NCI-H524 (cell line): ENCODE results near the gene TIMP2.
A peak's percentile ranks its signal among the peaks of the same experiment; 100 is the strongest.
"Not testable (repeated sequence)": the region's sequence is repeated elsewhere in the genome, so short reads cannot be mapped to it uniquely, and the experiment has no call there.

Experiments
- DNase-seq, 2 experiments: peaks; one replicate each; lab custom pipeline; 2025; lab: John Stamatoyannopoulos, UW

The TIMP2 gene, protein sequence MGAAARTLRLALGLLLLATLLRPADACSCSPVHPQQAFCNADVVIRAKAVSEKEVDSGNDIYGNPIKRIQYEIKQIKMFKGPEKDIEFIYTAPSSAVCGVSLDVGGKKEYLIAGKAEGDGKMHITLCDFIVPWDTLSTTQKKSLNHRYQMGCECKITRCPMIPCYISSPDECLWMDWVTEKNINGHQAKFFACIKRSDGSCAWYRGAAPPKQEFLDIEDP

DNA sequence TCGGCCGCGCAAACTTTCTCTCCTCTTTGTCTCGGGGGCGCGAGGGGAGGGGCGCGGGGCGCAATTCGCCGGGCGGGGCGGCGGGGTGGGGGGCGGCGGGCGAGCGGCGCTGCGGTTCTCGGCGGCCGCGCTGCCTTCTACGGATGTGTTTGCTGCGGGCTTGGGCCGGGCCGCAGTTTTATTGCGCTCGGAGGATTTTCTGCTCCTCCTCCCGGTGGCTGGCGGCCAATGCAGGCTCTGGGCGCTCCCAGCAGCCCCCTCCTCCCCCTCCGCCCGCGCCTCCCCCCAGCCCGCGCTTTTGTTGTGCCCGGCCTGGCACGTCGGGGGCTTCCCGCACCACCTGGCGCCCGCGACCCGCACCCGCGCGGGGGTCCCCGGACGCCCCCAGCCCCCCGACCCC, at the start of gene TIMP2:
Gene TIMP2 (minus strand): TSS at position 154 of the 400 bp plus-strand sequence. CDS start 299 bp downstream, outside the sequence.
- DNase-seq: peak; percentile 81 to 95

DNA sequence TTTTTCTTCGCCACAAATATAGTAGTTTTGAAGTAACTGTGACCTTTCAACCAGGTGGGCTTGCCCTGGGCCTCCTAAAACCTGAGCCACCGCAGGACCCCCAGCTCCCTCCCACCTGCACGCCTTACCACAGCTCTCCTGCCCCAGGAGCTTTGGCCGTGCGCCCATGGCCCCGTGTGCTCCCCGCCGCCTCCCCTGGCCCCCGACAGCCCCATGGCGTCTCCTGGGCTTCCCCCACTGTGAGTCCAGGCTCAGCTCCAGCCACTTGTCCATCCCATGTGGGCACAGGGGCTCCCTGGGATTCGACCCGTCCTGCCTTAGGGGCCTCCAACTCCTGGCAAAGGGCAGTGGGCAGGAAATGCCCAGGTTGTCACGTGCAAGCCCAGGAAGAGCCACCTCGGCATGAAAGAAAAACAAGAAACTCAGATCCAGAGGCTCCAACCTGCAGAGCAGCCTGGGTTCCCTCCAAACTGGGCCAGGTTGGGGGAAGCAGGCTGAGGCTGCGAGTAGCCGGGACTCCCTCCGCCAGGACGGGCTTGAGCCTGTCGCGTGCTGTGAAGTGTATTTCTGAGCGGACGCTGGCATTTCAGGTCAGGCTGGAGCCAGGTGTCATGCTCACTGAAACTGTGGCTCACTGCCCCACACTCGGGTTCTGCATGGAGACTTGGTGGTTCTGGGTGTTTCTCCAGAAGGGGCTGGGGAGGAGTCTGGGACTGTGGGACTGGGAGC, 48.8 kb upstream of the TIMP2 start:
- DNase-seq: peak in 1 of 2 experiments; percentile 63

DNA sequence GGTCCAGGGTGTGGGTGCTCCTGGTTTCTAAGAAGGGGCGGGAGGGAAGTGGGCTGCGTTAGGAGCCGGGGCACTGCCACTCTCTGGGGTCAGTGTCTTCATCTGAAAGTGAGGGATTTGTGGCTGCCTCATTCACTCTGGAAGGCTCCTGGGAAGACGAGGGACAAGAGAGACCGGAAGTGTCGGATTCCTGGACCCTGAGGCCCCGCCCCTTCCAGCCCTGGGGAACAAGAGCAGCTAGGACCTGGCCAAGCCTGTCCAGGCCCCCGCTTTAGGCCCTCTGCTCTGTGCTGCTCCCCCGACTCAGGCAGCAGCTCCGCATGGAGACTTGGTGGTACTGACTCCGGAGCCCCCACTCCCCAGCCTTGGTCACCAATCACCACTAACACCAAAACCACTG, 48.0 kb upstream of the TIMP2 start:
- DNase-seq: no peak

DNA sequence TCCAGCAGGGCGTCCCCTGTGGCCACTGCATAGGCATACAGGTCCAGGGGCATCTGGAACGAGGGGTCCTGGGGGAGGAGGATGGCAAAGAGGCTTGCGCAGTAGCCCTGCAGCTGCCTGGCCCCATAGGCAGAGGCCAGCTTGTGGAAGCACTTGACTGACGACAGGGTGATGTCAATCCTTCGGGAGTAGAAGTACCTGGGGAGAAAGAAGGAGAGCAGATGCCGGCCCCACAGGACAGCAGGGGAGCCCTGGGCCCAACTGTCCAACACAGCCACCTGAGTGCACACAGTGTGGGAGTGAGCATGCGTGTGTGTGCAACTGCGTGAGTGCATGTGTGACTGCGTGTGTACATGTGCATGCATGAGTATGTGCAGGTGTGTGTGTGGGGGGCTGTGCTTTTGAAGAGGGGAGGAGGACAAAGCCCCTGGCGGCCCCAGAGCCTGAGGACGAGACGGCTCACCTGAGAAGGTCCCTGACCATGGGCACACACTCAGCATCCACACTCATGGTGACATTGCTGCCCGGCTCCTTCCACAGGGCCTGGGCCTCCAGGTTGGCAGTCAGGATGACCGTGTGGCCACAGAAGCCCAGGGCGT, 47.4 kb upstream of the TIMP2 start:
- DNase-seq: peak; percentile 79 to 94

DNA sequence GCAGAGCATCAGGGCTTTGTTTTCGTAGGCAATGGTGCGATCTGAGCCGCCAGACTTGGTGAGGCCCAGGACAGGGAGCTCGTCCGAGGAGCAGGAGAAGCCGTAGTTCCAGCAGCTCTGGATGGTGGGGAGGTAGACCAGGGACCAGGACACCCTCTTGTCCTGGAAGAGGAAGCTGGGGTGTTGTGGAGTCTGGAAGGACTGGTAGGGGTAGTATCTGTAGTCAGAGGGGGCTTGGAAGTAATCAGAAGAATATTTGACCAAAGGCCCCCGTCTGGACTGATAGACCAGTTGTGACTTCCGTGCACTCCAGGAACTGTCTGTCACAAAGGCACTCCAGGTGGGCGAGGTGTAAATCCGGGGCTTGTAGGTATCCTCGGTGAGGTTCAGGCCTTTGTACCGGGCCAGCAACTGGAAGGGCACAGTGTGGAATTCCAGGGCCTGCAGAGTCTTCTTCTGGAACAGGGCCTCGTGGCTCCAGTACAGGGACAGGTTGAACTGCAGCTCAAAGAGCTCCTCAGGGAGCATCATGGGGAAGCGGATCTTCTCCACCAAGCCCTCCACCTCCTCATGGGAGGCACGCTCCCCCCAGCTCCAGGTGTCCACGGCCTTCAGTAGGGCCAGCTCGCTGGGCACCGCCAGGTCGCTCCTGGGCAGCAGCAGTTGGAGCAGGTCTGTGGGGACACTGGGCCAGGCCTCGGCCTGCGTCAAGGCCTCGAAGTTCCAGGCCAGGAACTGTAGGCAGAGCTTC, 46.7 kb upstream of the TIMP2 start:
- no peak for DNase-seq

DNA sequence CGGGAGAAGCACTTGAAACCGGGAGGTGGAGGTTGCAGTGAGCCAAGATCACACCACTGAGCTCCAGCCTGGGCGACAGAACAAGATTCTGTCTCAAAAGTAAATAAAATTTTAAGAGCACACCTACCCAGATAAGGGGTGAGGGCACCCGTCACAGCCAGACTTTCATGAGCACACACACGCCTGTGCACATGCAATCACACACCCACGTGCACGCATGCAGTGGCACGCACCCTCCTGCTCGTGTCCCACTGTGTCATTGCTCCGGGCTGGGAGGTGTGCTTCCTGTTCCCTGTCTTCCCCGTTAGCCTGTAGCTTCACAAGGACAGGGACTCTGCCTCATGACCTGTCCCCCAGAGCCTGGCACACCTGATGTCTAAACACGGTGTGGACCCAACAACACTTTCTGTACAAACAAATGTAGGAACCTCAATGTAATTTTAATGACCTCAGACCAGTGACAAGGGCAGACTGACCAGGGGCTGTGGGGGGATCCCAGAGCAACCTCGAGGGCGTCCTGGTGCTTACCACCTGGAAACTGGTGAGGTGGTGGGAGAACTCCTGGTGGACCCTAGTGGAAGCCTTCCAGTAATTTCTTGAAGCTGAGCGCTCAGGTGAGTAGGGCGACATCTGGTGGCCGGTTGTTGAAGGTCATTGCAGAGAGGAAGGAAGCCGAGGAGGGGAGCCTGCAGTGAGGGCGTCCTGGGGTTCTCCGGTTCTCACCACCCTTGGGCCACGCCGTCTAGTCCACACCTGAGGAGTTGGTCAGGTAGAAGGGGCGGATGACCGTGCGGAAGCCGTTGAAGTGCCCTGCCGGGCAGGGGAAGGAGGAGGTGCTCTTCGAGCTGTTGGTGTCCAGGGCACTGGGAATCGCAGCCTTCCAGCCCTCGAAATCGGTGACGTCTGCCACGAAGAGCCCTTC, 45.9 kb upstream of the TIMP2 start:
- peak; percentile 90 for DNase-seq

DNA sequence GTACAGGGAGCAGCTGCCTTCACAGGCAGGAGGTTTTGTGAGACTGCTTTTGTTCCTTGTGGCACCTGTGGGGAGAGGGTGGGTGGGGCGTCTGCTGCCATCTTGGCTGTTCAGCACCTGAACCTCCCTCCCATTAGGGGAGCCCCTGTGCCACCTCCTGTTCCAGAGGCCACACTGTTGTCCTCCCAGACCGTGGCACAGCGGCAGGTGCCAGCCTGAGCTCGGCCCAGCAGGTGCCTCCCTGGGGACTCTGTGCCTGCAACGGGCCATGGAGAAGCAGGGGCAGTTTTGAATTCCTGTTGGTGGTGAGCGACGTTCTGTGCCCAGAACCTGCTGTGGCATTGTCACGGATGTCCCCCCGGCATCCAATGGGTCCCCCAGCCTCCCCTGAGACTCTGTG, 44.7 kb upstream of the TIMP2 start:
- no peak for DNase-seq

DNA sequence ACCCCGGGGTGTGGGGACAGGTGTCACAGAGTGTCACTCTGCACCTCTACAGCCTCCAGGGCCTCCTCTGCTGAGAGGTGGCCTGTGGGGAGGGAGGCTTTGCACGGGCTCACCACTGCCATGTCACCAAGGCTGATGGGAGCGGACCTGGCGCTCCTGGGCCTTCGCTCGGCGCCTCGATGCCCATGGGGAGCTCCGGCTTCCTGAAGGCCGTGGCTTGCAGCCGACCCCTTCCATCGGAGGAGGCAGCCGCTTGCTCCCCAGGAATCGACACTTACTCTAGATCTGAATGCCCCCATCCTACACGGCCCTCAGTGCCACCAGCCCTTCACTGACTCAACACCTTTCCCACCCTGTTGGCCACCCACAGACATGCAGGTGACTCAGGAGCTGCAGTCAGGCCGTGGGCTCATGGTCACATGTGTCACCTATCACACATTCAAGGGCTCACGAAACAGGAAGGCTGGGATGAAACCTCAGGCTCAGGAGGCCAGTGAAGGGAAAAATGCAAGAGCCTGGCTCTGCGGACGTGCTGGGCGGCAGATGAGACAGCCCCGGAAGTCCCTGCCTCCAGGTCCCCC, 42.7 kb upstream of the TIMP2 start:
- no peak for DNase-seq

DNA sequence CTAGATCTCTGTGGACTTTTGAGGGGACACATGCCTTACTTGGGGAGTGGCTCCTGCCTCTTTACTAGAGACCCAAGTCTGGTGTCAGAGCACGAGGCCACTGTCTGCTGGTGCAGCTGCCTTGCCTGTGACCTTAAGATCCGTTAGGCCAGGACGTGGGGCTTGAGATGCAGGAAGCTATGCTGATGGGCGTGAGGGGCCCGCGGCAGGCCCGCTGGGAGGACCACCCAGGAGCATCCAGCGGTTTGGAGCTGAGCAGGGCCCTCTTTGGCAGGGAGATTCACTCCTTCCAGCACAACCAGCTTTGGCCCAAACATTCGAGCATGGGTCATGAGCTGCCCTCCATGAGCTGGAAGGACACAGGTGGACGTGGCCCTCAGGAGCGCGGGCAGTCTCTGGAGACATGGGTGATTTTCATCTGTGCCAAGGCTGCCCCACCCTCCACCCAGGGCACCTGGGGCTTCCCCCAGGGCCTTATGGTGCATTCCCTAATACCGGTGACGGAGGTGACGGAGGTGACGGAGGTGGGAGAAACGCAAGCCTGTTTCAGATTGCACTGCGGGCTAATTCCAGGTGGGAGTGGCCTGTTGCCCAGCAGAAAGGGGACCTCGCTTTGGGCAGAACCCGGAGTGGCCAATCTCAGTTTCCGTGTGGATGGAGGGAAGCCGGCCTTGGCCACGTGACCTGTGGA, 41.9 kb upstream of the TIMP2 start:
- DNase-seq: no peak

DNA sequence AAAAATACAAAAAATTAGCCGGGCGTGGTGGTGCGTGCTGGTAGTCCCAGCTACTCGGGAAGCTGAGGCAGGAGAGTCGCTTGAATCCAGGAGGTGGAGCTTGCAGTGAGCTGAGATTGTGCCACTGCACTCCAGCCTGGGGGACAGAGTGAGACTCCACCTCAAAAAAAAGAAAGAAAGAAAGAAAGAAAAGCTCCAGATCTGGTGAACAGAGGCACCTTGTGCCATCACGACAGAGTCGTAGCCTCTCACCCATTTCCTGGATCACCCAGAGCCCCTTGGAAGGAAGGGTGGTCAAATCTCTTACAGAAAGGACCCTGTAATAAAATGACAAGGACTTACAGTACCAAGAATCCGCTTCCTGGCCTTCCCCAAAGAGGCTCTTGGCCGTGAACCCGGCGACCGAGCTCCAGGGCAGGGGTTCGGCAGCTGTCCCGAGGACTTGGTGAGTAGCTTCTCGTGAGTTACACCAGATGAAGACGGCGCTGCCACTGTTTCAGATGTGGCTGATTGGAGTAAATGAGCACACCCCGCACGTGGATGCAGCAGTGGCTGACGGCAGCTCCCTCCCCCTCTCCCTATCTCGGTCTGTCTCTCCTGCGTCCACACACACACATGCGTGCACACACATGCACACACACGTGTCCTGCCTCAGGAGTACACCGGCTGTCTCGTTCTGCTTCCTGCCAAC, 41.1 kb upstream of the TIMP2 start:
- DNase-seq: no peak

DNA sequence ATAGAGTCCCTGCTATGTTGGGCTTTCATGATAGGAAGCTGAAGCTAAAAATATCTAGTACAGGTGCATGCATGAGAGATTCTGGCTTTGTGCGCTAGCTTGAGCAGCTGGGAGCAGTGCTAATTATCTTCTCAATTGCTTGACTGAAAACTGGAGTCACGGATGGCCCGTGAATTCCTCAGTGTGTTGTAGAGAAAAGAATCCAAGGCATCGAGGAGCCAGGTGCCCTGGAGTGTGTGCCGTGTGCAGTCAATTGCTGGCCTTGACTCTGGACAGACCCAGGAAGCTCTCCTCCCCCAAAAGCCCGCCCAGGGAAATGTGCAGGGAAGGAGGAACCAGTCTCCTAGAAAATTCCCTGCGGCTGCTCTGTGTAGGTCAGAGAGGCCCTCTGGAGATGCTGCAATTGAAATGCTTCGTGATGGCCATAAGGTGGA, 40.3 kb upstream of the TIMP2 start:
- peak in 1 of 2 experiments; percentile 45 for DNase-seq

DNA sequence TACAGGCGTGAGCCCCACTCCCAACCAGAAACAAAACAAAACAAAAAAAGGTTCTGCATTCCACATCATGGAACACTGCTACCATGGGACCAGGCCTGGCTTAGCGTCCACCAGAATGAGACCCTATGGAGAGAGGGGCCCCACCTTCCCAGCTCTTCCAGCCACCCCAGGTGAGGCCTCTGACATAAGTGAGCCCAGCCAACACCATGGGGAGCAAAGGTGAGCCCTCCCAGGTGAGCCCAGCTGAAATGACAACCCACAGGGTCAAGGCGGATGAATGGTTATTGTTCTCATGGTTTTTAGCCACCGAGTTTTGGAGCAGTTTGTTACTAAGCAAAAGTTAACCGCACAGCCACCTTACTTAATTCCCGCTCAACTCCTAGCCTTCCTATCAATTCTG, 38.2 kb upstream of the TIMP2 start:
- DNase-seq: no peak

DNA sequence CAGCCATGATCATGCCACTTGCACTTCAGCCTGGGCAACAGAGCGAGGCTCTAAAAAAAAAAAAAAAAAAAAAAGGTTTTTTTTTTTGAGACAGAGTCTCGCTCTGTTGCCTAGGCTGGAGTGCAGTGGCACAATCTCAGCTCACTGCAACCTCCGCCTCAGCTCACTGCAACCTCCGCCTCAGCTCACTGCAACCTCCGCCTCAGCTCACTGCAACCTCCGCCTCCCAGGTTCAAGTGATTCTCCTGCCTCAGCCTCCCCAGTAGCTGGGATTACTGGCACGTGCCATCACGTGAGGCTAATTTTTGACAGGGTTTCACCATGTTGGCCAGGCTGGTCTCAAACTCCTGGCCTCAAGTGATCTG, 37.8 kb upstream of the TIMP2 start:
- not testable (repeated sequence) for DNase-seq

DNA sequence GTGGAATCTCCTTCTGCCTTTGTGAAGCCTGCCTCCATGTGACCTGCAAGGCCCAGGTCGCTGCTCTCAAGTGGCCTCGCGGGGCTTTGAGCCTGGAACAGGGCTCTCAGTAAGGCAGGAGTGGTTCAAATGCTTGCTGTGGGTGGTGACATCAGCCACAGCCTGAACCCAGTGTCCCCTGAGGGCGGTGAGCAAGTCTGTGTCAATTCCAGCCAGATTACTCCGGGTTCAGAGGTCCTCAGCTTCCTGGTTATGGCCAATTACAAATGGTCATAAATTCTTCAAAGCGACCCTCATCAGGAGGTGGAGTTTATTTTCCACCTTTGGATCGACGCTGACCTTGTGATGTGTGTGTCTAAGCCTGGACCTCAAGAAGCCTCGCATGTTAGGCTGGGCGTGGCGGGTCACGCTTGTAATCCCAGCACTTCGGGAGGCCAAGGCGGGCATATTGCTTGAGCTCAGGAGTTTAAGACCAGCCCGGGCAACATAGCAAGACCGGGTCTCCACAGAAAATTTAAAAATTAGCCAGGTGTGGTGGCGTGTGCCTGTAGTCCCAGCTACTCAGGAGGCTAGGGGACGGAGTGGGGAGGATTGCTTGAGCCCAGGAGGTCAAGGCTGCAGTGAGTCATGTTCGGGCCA, 37.3 kb upstream of the TIMP2 start:
- DNase-seq: no peak

DNA sequence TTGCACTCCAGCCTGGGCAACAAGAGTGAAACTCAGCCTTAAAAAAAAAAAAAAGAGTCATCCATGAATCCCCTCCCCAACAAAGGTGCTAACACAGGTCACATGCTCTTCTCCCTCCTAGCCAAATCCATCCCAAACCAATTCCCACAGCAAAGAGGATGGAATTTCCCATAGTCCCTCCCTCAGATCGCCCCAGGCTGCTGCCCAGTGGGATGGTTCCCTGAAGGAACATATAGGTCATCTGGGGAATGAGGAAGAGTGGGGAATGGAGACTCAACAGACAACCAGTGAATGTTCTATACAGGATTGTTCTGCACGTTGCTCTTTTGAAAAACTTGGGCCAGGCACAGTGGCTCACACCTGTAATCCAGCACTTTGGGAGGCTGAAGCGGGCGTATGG, 36.4 kb upstream of the TIMP2 start:
- DNase-seq: no peak

DNA sequence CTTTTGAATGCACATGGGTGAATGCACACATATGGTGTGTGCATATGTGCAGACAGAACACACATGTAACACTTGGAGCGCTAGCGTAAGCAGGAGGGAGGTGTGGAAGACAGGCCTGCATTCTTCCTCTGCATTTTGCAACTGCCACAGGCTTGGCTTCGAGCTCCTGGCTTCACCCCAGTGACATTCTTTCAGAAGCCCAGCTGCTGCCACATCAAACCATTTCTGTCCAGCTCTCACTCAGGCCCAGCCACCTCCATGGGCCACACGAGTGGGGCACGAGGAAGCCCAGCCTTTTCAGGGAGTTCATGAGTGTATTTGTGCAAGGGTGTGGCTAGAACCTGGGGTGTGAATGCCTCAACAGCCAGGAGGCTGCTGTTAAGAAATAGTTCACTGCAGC, 35.7 kb upstream of the TIMP2 start:
- no peak for DNase-seq

DNA sequence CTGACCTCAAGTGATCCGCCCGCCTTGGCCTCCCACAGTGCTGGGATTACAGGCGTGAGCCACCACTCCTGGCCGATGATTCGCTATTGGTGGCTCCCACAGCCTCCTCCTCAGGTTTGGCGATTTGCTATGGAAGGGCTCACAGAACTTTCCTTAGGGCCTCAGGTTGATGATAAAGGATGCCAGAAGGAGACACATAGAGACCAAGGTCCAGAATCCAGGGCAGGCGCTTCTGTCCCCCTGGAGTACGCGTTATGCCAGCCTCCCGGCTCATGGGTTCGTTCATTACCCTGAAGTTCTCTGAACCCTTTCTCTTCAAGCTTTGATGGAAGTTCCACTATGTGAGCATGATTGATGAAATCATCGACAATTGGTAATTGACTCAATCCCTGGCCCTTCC, 34.6 kb upstream of the TIMP2 start:
- DNase-seq: no peak

DNA sequence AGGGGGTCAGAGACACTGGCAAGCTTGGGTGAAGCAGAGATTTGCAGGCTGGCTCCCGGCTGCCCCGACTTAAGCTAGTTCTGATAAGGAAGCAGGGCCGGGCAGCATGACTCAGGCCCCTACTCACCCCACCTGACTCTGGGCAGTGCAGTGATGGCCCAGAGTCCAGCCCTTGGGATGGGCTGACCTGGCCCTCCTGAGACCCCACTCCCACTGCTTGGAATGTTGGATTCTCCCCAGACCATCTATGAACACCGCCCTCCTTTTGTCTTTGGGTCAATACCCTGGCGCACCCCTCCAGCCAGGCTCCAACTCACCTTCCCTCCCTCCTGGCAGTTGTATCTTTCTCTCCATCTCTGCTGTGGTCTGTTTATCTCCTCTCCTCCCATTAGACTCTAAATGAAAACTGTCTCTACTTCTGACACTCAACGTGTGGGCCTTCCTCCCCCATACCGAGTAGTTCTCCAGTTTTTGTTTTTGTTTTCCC, 33.5 kb upstream of the TIMP2 start:
- no peak for DNase-seq

DNA sequence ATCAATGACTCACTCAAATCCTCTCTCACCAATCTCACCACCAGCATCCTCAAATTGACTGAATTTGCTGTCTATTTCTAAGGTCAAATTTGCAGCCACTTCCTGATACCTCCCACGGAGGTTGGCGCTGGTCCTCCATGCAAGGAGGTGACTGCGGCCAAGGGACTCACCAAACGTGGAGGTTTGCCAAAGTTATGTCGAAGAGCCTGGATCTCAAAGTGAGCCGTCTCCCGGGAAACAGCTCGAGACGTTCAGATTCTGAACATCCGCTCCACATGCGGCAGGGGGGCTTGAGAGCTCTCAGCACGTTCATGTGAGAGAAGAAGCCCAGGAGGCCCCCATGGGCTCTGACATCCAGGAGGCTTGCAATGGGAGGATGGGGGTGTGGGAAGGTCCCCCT, 31.9 kb upstream of the TIMP2 start:
- DNase-seq: no peak
